Choroid plexus epithelial cell (primary cell): Measurements from ENCODE around the gene RALGAPA2.

Experiments used
- DNase-seq: peaks from one replicate; pipeline ENCODE4 v3.0.0-alpha.2; 2010; ENCODE audit warnings: low read depth
- H3K4me3 ChIP-seq: 2 replicates; pipeline ENCODE4 v1.5.1; 2011; ENCODE audit warnings: low read depth, mild to moderate bottlenecking, control low read depth, low read length, moderate library complexity
- TF ChIP-seq, protein P1 (sequence below): conservative IDR thresholded peaks from 2 replicates; pipeline ENCODE4 v1.5.1; 2011; ENCODE audit warnings: low read depth, mild to moderate bottlenecking, control low read depth, inconsistent platforms, low read length, moderate library complexity

Gene RALGAPA2

DNA sequence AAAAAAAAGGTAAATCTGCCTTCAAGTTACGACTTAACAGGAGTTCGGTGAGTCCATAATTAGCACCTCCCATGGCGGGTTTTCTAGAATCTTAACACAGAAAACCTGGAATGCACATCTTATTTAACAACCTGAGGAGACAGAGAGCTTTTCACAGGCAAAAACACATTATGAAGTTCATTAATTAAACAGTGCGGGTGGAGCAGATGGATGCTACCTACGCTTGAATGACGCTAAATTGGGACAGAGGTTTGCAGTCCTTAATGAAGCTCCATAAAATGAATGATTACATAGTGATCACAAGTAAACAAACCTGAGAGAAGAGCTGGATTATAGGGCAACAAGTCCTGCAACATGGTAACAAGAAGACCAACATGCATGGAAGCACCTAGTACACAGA, 263.6 kb downstream of the RALGAPA2 start:
- no peak for DNase-seq
- TF ChIP-seq, protein P1, sequence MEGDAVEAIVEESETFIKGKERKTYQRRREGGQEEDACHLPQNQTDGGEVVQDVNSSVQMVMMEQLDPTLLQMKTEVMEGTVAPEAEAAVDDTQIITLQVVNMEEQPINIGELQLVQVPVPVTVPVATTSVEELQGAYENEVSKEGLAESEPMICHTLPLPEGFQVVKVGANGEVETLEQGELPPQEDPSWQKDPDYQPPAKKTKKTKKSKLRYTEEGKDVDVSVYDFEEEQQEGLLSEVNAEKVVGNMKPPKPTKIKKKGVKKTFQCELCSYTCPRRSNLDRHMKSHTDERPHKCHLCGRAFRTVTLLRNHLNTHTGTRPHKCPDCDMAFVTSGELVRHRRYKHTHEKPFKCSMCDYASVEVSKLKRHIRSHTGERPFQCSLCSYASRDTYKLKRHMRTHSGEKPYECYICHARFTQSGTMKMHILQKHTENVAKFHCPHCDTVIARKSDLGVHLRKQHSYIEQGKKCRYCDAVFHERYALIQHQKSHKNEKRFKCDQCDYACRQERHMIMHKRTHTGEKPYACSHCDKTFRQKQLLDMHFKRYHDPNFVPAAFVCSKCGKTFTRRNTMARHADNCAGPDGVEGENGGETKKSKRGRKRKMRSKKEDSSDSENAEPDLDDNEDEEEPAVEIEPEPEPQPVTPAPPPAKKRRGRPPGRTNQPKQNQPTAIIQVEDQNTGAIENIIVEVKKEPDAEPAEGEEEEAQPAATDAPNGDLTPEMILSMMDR: no peak
- no peak overlapping the region for H3K4me3 ChIP-seq

DNA sequence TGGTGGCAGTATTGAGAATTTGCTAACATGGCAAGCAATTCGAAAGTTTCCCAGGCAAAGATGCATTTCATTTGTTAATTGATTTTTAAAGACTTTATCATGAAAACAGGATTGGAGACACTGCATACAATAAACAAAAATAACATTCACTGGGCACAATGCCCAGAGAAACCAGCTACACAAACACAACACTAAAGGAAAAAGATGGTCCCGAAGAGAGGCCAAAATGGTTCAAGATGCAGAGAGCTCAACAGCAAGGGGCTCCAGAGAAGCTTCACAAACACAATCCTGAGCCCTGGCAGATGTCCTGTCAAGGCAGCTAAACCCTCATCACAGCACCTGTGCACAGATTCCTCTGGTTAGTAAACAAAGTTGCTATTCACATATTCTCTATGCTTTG, 265.2 kb downstream of the RALGAPA2 start:
- no peak overlapping the region for H3K4me3 ChIP-seq
- TF ChIP-seq, protein P1: no peak
- DNase-seq: no peak

DNA sequence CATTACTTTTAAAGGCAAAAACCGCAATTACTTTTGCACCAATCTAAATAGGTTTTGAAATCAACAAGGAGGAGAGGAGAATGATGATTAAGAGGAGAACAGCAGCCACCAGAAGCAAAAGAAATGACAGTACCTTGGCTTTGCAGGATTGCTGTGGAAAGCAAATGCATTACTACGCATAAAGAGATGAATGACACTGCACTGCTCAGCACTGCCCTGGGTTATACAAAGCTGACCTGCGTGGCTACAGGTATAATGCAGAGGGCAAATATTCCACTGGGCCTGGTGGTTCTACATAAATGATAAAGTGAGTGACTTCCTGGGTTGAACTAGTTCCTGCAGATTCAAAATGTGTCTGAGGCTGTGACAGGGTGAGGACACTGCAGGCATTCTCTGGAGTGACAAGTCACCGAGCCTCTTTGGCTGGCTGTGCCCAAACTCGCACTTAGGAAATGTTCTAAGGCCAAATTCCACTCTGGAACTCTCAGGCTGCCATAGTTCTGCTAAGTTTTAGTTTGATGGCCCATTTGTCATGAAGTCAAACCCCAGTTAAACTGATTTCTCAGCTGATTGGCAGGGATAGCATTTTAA, 265.9 kb downstream of the RALGAPA2 start:
- TF ChIP-seq, protein P1: no peak
- no peak overlapping the region for H3K4me3 ChIP-seq
- DNase-seq: no peak

DNA sequence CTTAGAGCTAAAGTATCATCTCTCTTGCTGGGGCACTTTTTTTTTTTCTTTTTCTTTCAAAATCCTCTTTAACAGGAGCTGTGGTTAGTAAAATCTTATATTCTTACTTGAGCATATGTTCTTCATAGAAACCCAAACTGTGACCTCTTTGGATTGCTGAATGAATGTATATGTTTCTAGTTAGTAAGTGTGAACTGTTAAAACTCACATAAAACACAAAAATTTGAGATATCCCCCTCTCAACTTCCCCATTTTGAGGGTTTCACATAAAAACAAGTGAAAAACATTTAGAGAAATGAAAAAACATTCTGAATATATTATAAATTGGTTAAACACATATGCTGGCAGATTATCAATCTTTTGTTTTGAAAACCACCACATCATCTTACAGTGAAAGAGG, 266.4 kb downstream of the RALGAPA2 start:
- DNase-seq: no peak
- TF ChIP-seq, protein P1: no peak
- H3K4me3 ChIP-seq: no peak overlapping the region

DNA sequence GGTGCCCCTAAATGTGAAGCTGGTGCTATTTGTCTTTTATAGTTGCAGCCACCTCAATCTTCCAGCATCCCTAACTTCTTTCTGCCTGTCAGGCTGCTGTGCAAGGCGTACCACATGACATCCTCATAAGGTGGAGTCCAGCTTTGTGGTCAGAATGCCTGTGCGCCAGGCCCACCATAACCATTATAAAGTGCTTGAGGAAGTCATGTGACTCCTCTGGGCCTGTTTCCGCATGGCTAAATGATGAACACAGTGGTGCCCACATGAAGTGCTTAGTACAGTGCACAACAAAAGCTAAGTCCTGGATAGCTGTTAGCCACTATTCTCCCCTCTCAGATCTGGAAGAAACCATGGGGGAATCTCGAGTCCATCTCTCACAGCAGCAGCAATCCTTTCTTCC, 268.9 kb downstream of the RALGAPA2 start:
- no peak for DNase-seq
- TF ChIP-seq, protein P1: no peak
- H3K4me3 ChIP-seq: no peak overlapping the region

DNA sequence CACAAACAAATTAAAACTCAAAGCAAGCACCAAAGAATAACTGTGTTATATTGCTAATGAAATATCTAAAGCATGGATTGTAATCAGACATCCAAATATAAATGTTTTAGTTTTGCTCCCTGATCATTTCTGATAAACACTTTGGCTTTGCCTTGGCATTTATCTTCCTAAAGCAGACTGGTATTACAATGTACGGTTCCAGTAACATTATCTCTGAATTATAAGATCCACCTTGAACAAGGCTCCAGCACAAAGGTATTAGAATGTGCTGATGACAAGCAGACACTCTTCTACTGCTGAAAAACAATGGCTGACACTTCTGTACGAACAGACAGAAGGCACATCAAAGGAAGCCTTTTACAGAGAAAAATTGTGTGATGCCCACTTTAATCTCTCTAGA, 270.0 kb downstream of the RALGAPA2 start:
- H3K4me3 ChIP-seq: no peak overlapping the region
- DNase-seq: no peak
- TF ChIP-seq, protein P1: no peak

DNA sequence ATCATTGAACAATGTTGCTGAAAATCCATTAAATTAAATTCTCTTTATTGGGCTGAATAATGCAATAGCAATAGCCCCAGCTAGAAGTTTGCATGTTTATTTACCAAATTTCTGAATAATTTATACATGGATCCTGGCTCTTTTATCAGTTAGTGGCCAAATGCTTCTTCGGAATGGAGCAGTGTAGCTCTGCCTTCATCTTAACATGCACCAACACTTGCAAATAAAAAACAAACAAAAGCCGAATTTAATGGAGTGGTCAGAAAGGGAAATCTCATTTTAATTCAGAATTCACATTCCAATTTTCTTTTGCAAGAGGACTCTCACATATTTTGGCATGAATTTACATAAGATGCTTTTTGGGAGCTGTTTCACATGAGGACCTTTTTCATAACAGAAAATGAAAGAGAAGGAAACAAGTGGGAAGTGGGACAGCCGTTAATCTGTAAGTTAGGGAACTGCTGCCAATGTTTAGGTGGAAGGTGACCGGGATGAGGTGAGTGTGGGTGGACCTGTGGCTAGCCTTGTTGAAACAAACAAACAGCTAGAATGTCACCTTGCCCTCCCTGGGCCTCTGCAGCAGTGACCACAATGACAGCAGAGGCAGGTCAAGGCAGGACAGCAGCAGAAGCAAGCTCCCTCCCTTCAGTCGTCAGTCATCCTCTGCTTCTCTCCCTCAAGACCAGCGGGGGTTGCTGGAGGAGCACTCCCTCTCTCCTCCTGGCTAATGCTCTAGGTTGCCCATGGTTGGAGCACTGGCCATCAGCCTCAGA, 271.4 kb downstream of the RALGAPA2 start:
- DNase-seq: no peak
- TF ChIP-seq, protein P1: no peak
- no peak overlapping the region for H3K4me3 ChIP-seq
